NCI-H1048 (cell line): Measurements from ENCODE around the gene KAT8.

Source experiments
- DNase-seq: peaks from one replicate; lab custom pipeline; 2025; lab: John Stamatoyannopoulos, UW

The KAT8 gene

DNA sequence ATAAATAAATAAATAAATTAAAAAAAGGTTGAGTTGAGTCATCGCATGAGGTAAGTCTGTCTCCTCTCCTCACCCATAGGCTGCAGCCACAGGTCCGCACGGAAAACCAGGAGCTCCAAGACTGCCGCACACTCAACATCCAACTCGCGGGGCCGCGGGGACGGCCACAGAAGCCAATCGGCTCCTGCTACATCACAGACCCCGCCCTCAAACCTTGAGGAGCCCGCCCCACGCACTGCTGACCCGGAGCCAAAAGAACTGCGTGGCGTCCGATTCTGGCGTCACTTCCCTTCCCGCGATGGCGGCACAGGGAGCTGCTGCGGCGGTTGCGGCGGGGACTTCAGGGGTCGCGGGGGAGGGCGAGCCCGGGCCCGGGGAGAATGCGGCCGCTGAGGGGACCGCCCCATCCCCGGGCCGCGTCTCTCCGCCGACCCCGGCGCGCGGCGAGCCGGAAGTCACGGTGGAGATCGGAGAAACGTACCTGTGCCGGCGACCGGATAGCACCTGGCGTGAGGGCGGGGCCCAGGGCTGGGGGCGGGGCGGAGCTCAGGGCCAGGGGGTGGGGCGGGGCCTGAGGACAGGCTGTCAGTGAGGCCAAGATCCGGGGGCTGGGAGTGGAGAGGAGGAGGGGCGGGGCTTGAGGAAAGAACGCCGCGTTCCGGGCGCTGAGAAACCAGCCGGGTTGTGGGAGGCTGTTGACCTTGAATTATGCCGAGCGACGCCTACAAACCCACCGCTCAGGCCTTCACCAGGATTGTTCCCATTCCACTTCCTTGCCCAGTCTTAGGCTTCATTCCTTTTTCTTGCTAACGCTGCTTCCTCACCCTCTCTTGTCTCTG, at the start of gene KAT8:
KAT8 (plus strand) TSS at position 281 of the 839 bp plus-strand sequence; CDS start at position 299, 18 bp downstream.
- DNase-seq: peak; percentile 88

DNA sequence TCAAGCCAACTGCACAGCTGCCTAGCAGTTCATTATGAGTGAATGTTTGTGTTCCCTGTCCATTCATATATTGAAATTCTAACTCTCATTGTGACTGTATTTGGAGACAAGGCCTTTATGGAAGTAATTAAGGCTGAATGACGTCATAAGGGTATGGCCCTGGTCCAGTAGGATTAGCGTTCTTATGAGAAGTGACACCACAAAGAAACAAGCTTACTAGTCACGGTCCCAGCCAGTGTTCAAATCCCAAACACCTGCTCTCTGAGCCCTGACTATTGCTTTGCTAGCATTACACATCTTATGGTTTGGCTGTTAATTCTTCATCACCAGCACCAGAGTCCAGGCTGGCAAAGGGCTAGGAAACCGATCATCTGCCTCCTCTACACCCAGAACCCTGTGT, 45.6 kb upstream of the KAT8 start:
- DNase-seq: no peak

DNA sequence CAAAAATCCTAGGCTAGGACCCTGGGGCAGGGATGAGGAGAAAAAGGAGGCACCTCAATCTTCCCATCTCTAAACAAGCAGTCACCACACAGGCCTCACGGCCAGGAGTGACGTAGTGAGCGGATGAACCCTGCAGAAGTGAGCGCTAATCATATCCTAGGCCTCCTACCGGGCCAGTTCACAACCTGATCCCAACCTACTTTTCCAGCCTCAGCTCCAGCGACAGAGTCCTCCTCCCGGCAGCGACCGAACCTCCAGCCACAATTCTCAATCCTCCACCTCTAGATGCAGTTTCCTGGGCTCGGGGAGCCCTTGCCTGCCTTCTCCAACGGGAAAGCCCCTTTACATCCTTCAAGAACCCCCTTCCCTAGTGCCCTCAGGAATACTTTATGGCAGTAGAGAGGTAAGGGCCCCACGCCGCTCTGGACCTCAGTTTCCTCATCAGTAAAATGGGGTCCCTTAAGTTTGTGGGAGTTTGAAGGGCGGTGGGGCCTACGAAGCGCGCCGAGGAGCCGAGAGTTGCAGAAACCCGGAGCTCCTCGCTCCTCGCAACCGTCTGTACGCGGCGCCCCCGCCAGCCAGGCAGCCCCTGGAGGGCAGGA, 44.8 kb upstream of the KAT8 start:
- no peak for DNase-seq

DNA sequence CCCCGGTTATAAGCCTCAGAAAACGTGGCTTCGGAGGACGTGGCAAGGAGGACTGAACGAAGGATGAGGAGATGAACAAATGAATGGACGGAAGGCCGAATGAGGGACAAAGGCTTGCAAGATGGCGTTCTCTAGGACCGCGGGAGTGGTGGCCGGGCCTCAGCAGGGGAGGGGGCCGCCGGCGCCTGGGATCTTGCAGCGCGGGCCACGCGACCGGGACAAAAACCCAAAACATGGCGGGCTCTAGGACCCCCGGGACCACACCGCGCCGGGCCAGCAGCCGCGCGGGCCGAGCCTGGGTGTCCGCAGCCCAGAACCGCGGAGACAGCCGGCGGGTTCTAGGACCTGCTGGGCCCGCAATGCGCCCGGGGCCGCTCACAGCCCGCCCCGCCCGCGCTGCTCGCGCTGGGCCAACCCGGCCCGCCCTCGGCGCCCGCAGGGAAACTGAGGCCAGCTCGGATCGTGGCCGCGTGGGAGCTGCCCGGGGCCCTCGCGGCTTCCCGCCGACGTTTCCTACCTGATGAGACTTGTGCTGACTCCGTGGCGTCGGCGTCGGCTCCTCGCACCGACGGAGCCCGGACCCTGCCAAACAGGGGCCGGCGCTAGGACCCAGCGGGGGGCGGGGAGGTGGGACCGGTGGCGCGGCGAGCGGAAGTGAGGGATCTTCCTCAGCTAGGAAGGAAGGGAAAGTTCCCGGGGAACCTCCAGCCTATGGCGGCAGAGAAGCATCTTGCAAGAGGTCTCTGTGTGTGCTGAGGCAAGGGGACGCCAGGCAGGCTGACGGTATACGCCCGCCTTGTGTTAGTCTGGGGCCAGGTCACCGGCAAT, 44.1 kb upstream of the KAT8 start:
- DNase-seq: peak; percentile 58

DNA sequence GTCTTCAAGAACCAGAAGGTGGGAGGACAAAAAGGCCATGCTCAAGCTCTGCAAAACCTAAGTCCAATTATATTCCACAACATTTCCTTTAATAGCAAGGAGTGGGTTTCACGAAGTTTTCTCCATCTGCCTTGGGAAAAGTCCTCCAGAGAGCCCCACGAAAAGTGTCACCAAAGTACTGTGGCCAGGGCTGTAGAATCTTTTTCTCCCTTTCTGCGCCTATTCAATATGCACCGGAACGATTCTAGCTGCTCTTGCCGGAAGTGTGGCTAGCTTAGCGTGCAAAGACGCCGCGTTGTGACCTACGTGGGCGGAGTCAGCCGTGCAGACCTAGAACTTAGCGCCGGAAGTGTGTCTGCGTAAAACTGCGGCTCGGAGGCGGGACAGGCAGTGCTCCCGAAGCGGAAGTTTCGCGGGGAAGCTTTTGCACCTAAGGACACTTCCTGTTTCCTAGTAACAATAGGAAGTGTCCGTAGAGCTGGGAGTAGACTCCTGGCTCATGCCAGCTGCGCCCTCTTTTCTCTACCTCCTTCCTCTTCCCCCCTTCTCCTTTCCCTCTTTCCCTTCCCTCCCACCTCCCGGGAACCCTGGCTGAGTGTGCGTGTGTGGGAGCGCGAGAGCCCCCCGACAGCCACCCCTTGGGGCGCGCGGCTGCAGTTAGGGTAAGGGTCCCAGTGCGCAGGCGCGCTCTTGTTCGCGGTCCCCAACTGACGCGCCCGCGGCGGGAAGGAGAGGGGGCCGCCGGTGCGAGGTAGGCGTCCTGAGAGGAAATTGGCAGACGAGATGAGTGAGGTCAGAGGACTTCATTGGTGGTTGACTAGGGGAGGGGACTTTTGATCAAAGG, 43.3 kb upstream of the KAT8 start, which contains the start of the genes ZNF646 and ZNF668:
ZNF646 (plus strand) TSS at position 453 of the 844 bp plus-strand sequence. CDS start 1,903 bp downstream, outside the sequence.
ZNF668 (minus strand) TSS at position 271 of the 844 bp plus-strand sequence. CDS start 9,781 bp downstream, outside the sequence.
- peak; percentile 92 for DNase-seq

DNA sequence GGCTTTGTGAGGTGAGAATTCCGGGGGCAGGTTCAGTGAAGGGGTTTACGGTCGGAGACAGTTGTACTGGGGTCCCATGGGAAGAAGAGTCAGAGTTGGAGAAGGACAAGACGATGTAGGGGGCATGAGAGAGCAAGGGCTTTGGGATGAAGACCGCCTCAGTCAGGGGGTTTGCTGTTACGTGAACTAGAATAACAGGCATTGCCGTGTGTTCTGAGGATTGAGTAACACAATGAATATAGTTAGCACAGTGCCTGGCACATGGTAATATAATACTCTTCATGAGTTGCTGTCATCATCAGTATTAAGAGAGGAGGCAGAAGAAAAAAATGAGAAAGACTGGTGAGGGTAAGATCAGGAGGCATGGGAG, 42.7 kb upstream of the KAT8 start:
- no peak for DNase-seq

DNA sequence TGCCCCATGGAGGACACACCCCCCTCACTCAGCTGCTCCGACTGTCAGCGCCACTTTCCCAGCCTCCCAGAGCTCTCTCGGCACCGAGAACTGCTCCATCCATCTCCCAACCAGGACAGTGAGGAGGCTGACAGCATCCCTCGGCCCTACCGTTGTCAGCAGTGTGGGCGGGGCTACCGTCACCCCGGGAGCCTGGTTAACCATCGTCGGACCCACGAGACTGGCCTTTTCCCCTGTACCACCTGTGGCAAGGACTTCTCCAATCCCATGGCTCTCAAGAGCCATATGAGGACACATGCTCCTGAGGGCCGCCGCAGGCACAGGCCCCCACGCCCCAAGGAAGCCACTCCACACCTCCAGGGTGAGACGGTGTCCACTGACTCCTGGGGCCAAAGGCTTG, 41.1 kb upstream of the KAT8 start:
- no peak for DNase-seq

DNA sequence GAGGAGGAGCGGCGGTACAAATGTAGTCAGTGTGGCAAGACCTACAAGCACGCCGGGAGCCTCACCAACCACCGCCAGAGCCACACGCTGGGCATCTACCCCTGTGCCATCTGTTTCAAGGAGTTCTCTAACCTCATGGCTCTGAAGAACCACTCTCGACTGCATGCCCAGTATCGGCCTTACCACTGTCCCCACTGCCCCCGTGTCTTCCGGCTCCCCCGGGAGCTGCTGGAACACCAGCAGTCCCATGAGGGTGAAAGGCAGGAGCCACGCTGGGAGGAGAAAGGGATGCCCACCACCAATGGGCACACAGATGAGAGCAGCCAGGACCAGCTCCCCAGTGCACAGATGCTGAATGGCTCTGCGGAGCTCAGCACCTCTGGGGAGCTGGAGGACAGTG, 40.4 kb upstream of the KAT8 start:
- DNase-seq: no peak

DNA sequence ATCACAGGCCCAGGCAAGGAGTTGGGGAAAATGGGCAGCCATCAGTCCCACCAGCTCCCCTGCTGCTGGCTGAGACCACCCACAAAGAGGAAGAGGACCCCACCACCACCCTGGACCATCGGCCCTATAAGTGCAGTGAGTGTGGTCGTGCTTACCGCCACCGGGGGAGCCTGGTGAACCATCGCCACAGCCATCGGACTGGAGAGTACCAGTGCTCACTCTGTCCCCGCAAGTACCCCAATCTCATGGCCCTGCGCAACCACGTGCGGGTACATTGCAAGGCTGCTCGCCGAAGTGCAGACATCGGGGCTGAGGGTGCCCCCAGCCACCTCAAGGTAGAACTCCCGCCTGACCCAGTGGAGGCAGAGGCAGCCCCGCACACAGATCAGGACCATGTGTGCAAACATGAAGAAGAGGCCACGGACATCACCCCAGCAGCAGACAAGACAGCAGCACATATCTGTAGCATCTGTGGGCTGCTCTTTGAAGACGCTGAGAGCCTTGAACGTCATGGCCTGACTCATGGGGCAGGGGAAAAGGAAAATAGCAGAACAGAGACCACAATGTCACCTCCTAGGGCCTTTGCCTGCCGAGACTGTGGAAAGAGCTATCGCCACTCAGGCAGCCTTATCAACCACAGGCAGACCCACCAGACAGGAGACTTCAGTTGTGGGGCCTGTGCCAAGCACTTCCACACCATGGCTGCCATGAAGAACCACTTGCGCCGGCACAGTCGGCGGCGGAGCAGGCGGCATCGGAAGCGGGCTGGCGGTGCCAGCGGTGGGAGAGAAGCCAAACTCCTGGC, 39.7 kb upstream of the KAT8 start:
- DNase-seq: no peak

DNA sequence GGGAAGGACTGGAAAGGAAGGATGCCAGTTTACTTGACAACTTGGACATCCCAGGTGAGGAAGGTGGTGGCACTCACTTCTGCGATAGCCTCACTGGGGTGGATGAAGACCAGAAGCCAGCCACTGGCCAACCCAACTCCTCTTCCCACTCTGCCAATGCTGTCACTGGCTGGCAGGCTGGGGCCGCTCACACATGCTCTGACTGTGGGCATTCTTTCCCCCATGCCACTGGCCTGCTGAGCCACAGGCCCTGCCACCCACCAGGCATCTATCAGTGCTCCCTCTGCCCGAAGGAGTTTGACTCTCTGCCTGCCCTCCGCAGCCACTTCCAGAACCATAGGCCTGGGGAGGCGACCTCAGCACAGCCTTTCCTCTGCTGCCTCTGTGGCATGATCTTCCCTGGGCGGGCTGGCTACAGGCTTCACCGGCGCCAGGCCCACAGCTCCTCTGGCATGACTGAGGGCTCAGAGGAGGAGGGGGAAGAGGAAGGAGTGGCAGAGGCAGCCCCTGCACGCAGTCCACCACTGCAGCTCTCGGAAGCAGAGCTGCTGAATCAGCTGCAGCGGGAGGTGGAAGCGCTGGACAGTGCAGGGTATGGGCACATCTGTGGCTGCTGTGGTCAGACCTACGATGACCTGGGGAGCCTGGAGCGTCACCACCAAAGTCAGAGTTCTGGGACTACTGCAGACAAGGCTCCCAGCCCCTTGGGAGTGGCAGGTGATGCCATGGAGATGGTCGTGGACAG, 38.7 kb upstream of the KAT8 start:
- no peak for DNase-seq

DNA sequence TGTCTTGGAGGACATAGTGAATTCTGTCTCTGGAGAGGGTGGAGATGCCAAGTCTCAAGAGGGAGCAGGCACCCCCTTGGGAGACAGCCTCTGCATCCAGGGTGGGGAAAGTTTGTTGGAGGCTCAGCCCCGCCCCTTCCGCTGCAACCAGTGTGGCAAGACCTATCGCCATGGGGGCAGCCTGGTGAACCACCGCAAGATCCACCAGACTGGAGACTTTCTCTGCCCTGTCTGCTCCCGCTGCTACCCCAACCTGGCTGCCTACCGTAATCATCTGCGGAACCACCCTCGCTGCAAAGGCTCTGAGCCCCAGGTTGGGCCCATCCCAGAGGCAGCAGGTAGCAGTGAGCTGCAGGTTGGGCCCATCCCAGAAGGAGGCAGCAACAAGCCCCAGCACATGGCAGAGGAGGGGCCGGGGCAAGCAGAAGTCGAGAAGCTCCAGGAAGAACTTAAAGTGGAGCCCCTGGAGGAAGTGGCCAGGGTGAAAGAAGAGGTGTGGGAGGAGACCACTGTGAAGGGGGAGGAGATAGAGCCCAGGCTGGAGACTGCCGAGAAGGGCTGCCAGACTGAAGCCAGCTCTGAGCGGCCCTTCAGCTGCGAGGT, 38.0 kb upstream of the KAT8 start:
- DNase-seq: no peak

DNA sequence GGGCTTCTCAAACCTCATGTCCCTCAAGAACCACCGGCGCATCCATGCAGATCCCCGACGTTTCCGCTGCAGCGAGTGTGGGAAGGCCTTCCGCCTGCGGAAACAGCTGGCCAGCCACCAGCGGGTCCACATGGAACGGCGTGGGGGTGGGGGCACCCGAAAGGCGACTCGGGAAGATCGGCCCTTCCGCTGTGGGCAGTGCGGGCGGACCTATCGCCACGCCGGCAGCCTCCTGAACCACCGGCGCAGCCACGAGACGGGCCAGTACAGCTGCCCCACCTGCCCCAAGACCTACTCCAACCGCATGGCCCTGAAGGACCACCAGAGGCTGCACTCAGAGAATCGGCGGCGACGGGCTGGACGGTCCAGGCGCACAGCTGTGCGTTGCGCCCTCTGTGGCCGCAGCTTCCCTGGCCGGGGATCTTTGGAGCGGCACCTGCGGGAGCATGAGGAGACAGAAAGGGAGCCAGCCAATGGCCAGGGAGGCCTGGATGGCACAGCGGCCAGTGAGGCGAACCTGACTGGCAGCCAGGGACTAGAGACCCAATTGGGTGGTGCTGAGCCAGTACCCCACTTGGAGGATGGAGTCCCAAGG, 37.3 kb upstream of the KAT8 start:
- no peak for DNase-seq

DNA sequence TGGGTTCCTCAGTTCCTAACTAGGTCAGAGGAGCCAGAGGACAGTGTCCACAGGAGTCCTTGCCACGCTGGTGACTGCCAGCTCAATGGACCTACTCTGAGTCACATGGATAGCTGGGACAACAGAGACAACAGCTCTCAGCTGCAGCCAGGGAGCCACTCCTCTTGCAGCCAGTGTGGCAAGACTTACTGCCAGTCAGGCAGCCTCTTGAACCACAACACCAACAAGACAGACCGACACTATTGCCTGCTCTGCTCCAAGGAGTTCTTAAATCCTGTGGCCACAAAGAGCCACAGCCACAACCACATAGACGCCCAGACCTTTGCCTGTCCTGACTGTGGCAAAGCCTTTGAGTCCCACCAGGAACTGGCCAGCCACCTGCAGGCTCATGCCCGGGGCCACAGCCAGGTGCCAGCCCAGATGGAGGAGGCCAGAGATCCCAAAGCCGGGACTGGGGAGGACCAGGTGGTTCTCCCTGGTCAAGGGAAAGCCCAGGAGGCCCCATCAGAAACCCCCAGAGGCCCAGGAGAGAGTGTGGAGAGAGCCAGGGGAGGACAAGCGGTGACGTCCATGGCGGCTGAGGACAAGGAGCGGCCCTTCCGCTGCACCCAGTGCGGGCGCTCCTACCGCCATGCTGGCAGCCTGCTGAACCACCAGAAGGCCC, 36.6 kb upstream of the KAT8 start:
- DNase-seq: no peak

DNA sequence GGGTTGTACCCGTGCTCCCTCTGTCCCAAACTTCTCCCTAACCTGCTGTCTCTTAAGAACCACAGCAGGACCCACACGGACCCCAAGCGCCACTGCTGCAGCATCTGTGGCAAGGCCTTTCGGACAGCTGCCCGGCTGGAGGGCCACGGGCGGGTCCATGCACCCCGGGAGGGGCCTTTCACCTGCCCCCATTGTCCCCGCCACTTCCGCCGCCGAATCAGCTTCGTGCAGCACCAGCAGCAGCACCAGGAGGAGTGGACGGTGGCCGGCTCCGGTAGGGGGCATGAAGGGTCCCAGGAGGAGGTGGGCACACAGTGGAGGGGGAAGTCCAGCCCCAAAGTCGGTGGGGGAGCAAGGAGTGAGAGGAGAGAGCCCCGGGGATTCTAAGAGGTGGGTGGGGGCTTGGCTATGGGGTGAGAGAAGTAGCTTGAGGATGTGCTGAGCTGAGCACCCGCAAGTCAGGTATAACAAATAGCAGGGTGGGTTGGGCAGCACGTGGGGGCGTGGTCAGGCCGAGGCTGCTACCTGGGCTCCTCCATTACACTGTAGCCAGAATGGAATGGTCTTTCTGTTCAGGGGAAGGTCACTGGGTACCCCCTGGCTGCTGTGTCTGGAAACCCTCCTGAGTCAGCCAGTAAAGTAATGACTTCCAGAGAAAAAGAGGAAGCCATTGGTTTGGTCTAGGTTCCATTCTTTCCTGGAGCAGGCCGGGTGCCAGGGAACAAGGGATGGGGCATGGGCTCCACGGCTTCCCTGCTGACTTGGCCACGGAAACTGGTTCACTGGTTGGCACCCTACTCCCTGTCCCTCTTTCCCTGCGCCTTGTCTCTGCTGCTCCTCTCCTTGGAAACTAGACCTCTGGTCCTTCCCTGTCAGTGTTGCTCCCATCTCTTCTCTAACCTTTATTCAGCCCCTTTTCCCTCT, 35.8 kb upstream of the KAT8 start:
- no peak for DNase-seq

DNA sequence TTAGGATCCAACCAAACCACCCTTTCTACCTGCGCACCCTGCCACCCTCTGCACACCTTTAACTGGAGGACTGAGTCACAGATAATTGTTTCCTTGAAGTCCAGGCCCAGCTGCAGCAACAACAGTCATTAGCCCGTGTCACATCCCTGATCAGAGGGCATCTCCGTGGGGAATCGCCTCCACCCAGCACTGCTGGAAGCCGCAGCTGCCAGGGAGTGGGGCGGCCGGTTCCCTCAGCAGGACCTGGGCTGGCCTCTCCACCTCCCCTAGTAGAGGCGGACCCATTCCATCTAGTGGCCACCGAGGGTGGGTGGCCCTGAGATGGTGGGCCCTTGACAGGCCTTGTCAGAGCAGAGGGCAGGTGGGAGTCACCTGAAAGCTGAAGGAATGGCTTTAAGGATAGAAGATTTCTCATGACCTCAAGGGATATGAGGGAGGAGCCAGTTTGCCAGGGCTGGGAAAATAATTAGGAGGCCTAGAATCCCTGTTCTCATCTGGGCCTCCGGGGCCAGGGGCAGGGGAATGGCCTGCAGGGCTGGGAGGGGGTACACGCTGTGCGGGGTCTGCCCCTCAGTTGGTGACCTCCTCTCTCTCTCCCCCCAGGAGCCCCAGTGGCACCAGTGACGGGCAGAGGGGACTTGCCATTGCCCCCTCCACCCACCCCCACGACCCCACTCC, 35.0 kb upstream of the KAT8 start:
- no peak for DNase-seq

DNA sequence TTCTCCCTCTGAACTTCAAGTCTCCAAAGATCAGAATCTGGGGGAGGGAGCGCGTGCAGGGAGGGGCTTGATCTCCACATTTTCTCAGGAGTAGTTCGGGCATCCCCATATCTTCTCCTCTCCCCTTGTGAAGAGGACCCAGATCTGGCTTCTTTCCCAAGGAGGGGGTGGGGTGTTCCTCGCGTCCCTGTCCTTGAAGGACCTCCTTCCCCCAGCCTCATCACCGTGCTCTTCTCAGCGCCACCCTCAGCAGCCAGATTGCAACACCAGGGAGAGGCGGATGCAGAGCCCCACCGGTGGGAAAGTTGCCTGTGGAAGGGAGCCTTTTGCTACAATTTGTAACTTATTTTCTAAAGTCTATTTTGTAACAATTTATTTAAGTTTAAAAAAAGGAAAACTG, 34.4 kb upstream of the KAT8 start:
- no peak for DNase-seq

DNA sequence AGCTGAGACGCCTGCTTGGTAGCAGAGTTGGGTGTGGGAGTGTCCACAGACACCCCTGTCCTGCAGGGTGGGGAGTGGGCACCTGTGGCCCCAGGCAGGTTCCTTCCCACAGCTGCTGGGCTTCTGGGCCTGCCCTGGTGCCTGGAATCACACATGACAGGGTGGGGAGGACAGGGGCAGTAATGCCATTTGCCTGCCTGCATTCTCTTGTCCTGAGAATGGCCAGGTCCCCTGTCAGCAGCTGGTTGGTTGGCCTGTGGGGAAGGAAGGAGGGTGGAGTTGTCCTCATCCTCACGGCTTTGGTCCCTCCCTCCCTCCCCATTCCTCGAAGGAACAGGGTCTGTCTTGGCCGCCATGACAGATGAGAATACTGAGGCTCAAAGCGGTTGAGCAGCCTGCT, 33.9 kb upstream of the KAT8 start:
- no peak for DNase-seq
